ENCODE measurements around the gene NECTIN4. TPM values are rescaled to one million over a fixed set of nuclear protein-coding genes. Genes with fewer than 3 reads are reported as not detected.

Gene NECTIN4
- total RNA-seq, 2 experiments from 2014 or later = not detected

- intact Hi-C loops (cut with micrococcal nuclease; ENCODE audit: unreplicated experiment) = no loop called here
- no peak overlapping the region for H3K4me3 ChIP-seq (ENCODE audit: low read depth, low read length, poor library complexity, severe bottlenecking)
- H3K79me2 ChIP-seq (ENCODE audit: insufficient read depth, low read depth, low read length) = peaks cover 84% of the 10 kb centered on the region
- H3K4me1 ChIP-seq (ENCODE audit: insufficient read depth, low read length, poor library complexity, severe bottlenecking) = peaks cover 55% of the 10 kb centered on the region
- CTCF ChIA-PET (ENCODE audit: unreplicated experiment) = interaction anchor here (1.4 kb wide), 1 partner anchor 13 kb away, joined by 3 read pairs; no protein-coding TSS in a partner anchor
- POLR2A ChIA-PET = interaction anchor here (0.8 kb wide), 1 partner anchor 10 kb away, joined by 3 read pairs; no protein-coding TSS in a partner anchor
- no peak for DNase-seq (ENCODE audit: low spot score)
- H3K36me3 ChIP-seq (ENCODE audit: insufficient read depth, low read length) = peaks cover 43% of the 10 kb centered on the region
- H3K4me2 ChIP-seq (ENCODE audit: low read length) = 0 out of 2 replicates have a peak overlapping the region, but pooled peaks have one; percentile 13
- TF ChIP-seq CTCF (conservative IDR thresholded peaks at IDR 0.05; ENCODE audit: low read length) (no peak), EZH2phosphoT487 (IDR thresholded peaks at IDR 0.05; ENCODE audit: borderline replicate concordance, low read depth, low read length) (no peak)
- no peak overlapping the region for H2AFZ ChIP-seq (ENCODE audit: low read length)
- H4K20me1 ChIP-seq (ENCODE audit: insufficient read depth, low read length) = peaks cover 14% of the 10 kb centered on the region
- H3K27ac ChIP-seq (ENCODE audit: low read depth, low read length, poor library complexity, severe bottlenecking) = no peak overlapping the region
- no TSS peak for BruUV-seq (replicated peaks)
- H3K9me2 ChIP-seq (ENCODE audit: insufficient read depth, low read length) = no peaks in the 10 kb centered on the region
- H3K9me3 ChIP-seq (ENCODE audit: low read length) = no peaks in the 10 kb centered on the region
Measured at GRCh38 chr1:161115132-161115711, 25.9 kb upstream of the NECTIN4 start.

- peaks cover 9% of the 10 kb centered on the region; the same call in 1 of the 2 replicates for H4K20me1 ChIP-seq (ENCODE audit: insufficient read depth, low read length)
- H3K4me1 ChIP-seq (ENCODE audit: insufficient read depth, low read length, poor library complexity, severe bottlenecking) = peaks cover 48% of the 10 kb centered on the region
- no peaks in the 10 kb centered on the region for H3K9me3 ChIP-seq (ENCODE audit: low read length)
- intact Hi-C loops (cut with micrococcal nuclease; ENCODE audit: unreplicated experiment) = no loop called here
- TF ChIP-seq EZH2phosphoT487 (IDR thresholded peaks at IDR 0.05; ENCODE audit: borderline replicate concordance, low read depth, low read length) = no peak
- no peak for TF ChIP-seq CTCF (conservative IDR thresholded peaks at IDR 0.05; ENCODE audit: low read length)
- ChIA-PET CTCF (ENCODE audit: unreplicated experiment) (no interaction called here), POLR2A (interaction anchor here (1.2 kb wide), 1 partner anchor 10 kb away, joined by 3 read pairs; no protein-coding TSS in a partner anchor)
- no peak overlapping the region for H3K4me2 ChIP-seq (ENCODE audit: low read length)
- peaks cover 86% of the 10 kb centered on the region for H3K79me2 ChIP-seq (ENCODE audit: insufficient read depth, low read depth, low read length)
- no peak overlapping the region for H2AFZ ChIP-seq (ENCODE audit: low read length)
- no peak overlapping the region for H3K27ac ChIP-seq (ENCODE audit: low read depth, low read length, poor library complexity, severe bottlenecking)
- BruUV-seq (replicated peaks) = no TSS peak
- no peaks in the 10 kb centered on the region for H3K9me2 ChIP-seq (ENCODE audit: insufficient read depth, low read length)
- H3K36me3 ChIP-seq (ENCODE audit: insufficient read depth, low read length) = peaks cover 43% of the 10 kb centered on the region
- no peak overlapping the region for H3K4me3 ChIP-seq (ENCODE audit: low read depth, low read length, poor library complexity, severe bottlenecking)
- no peak for DNase-seq (ENCODE audit: low spot score)
Measured at GRCh38 chr1:161114556-161114955, 25.2 kb upstream of the NECTIN4 start.

GRCh38 chr1:161113915-161114314, 24.6 kb upstream of the NECTIN4 start:
- TSS peak; percentile 21 for BruUV-seq (replicated peaks)
- intact Hi-C loops (cut with micrococcal nuclease; ENCODE audit: unreplicated experiment) = no loop called here
- CTCF ChIA-PET (ENCODE audit: unreplicated experiment) = no interaction called here

More at GRCh38 chr1:161113915-161114314, 24.6 kb upstream of the NECTIN4 start:
- Histone ChIP-seq H3K4me2 (ENCODE audit: low read length) (no peak overlapping the region), H3K4me3 (ENCODE audit: low read depth, low read length, poor library complexity, severe bottlenecking) (no peak overlapping the region), H3K79me2 (ENCODE audit: insufficient read depth, low read depth, low read length) (peaks cover 92% of the 10 kb centered on the region), H3K4me1 (ENCODE audit: insufficient read depth, low read length, poor library complexity, severe bottlenecking) (peaks cover 42% of the 10 kb centered on the region), H3K9me3 (ENCODE audit: low read length) (no peaks in the 10 kb centered on the region), H2AFZ (ENCODE audit: low read length) (no peak overlapping the region), H3K36me3 (ENCODE audit: insufficient read depth, low read length) (peaks cover 50% of the 10 kb centered on the region), H3K9me2 (ENCODE audit: insufficient read depth, low read length) (no peaks in the 10 kb centered on the region), H3K27ac (ENCODE audit: low read depth, low read length, poor library complexity, severe bottlenecking) (no peak overlapping the region), H4K20me1 (ENCODE audit: insufficient read depth, low read length) (peaks cover 9% of the 10 kb centered on the region; the same call in 1 of the 2 replicates)
- TF ChIP-seq CTCF (conservative IDR thresholded peaks at IDR 0.05; ENCODE audit: low read length) = no peak
- POLR2A ChIA-PET = interaction anchor here (1.2 kb wide), 1 partner anchor 9 kb away, joined by 3 read pairs; no protein-coding TSS in a partner anchor
- no peak for DNase-seq (ENCODE audit: low spot score)
